HCT116 (cell line): ENCODE results near the gene PMEPA1. TPM values are rescaled to one million over a fixed set of nuclear protein-coding genes. Genes with fewer than 3 reads are reported as not detected.

ENCODE experiments used
- ATAC-seq: fragments of 200-7000 bp; cut with Tn5 transposase; 2 replicates; pipeline ENCODE4 v1.9.1; 2020; ENCODE audit warnings: mild to moderate bottlenecking, moderate library complexity
- BruUV-seq: library from RNA; stranded (reverse); fragments of 400-500 nt; replicated peaks from 2 replicates; lab custom pipeline; 2021; lab: Mats Ljungman, UMichigan
- CTCF ChIA-PET: fragments of 300-600 bp; sonication (Branson Sonifier 250); formaldehyde crosslinking; loops from one replicate; lab custom pipeline; 2021; ENCODE audit warnings: antibody characterized with exemption; lab: Charles Lee
- POLR2A ChIA-PET: fragments of 300-600, 350-600 bp; sonication (Branson Sonifier 250); formaldehyde crosslinking; loops from one replicate; lab custom pipeline; 2021; ENCODE audit warnings: antibody characterized with exemption; lab: Charles Lee
- RAD21 ChIA-PET, 2 experiments: fragments of 300-600 bp; sonication (Branson Sonifier 250); formaldehyde crosslinking; loops; one replicate each; lab custom pipeline; 2023; ENCODE audit warnings: low total read pairs in 2 of 2; ENCODE audit not compliant: uncharacterized antibody in 2 of 2, unreplicated experiment in 2 of 2, low non-redundant PET in 1 of 2; lab: Charles Lee
- DNase-seq: peaks from one replicate; pipeline ENCODE4 v3.0.0-alpha.2; 2010; ENCODE audit warnings: low read depth, low spot score
- H2AFZ ChIP-seq: fragments of 200-600 bp; shearing (Covaris generic), sonication (generic); 2 replicates; pipeline ENCODE4 v1.6.1; 2017; ENCODE audit warnings: low read depth, mixed run types, mixed read lengths, antibody characterized with exemption, low read length; ENCODE audit not compliant: poor library complexity, severe bottlenecking
- H3K27ac ChIP-seq: 2 replicates; pipeline ENCODE4 v1.5.1; 2012; ENCODE audit warnings: low read depth, low read length
- H3K27me3 ChIP-seq: fragments of 200-600 bp; sonication (generic); 2 replicates; pipeline ENCODE4 v1.6.1; 2016; ENCODE audit warnings: mixed run types, low read length, mixed read lengths; ENCODE audit not compliant: insufficient read depth
- H3K36me3 ChIP-seq, 2 experiments: fragments of 200-500 bp in 1 of 2; fragments of 200-600 bp in 1 of 2; sonication (Bioruptor generic) in 1 of 2; sonication (generic) in 1 of 2; 2 replicates each; pipeline versions ENCODE4 v1.5.1 to v1.6.1; 2014 to 2016; ENCODE audit warnings: low read length in 2 of 2, inconsistent platforms in 1 of 2, mixed read lengths in 1 of 2, mixed run types in 1 of 2; ENCODE audit not compliant: insufficient read depth in 2 of 2, control insufficient read depth in 1 of 2
- H3K4me1 ChIP-seq, 2 experiments: fragments of 200-600 bp in 1 of 2; sonication (generic) in 1 of 2; 2 replicates each; pipeline versions ENCODE4 v1.5.1 to v1.6.1; 2012 to 2017; ENCODE audit warnings: low read length in 2 of 2, inconsistent platforms in 1 of 2, mild to moderate bottlenecking in 1 of 2, mixed read lengths in 1 of 2, mixed run types in 1 of 2, moderate library complexity in 1 of 2; ENCODE audit not compliant: insufficient read depth in 2 of 2, control insufficient read depth in 1 of 2
- H3K4me2 ChIP-seq: fragments of 200-600 bp; sonication (generic); 2 replicates; pipeline ENCODE4 v1.6.1; 2017; ENCODE audit warnings: mixed run types, low read length, mixed read lengths
- H3K4me3 ChIP-seq, 2 experiments: fragments of 200-600 bp in 1 of 2; sonication (generic) in 1 of 2; replicated peaks in 1 of 2; 2 replicates each; pipeline ENCODE4 v1.5.1; 2011 to 2016; ENCODE audit warnings: low read length in 2 of 2, control low read depth in 1 of 2, low read depth in 1 of 2, mild to moderate bottlenecking in 1 of 2, mixed read lengths in 1 of 2, mixed run types in 1 of 2
- H3K79me2 ChIP-seq: fragments of 200-600 bp; sonication (generic); 2 replicates; pipeline ENCODE4 v1.6.1; 2017; ENCODE audit warnings: mild to moderate bottlenecking, mixed run types, low read length, moderate library complexity, mixed read lengths; ENCODE audit not compliant: insufficient read depth
- H3K9ac ChIP-seq: fragments of 200-600 bp; sonication (generic); 2 replicates; pipeline ENCODE4 v1.6.1; 2016; ENCODE audit warnings: low read length, mixed read lengths
- H3K9me2 ChIP-seq: fragments of 200-600 bp; sonication (generic), shearing (Covaris generic); 2 replicates; pipeline ENCODE4 v1.6.1; 2017; ENCODE audit warnings: mixed run types, mild to moderate bottlenecking, moderate library complexity; ENCODE audit not compliant: insufficient read depth
- H3K9me3 ChIP-seq, 2 experiments: fragments of 200-500 bp in 1 of 2; fragments of 200-600 bp in 1 of 2; sonication (Bioruptor generic) in 1 of 2; sonication (generic) in 1 of 2; 2 replicates each; pipeline ENCODE4 v1.6.1; 2014 to 2017; ENCODE audit warnings: low read length in 2 of 2, mixed read lengths in 2 of 2, inconsistent platforms in 1 of 2, low read depth in 1 of 2, mild to moderate bottlenecking in 1 of 2, mixed run types in 1 of 2, moderate library complexity in 1 of 2; ENCODE audit not compliant: control insufficient read depth in 1 of 2, insufficient read depth in 1 of 2
- H4K20me1 ChIP-seq: fragments of 200-600 bp; sonication (generic), shearing (Covaris generic); 2 replicates; pipeline ENCODE4 v1.6.1; 2017; ENCODE audit warnings: mixed run types, mild to moderate bottlenecking, moderate library complexity; ENCODE audit not compliant: insufficient read depth
- CBX3 ChIP-seq: IDR thresholded peaks from 2 replicates; pipeline ENCODE4 v1.6.1; 2012; ENCODE audit warnings: low read depth
- CEBPB ChIP-seq: IDR thresholded peaks from 2 replicates; pipeline ENCODE4 v1.6.1; 2012; ENCODE audit warnings: low read depth
- EGR1 ChIP-seq: IDR thresholded peaks from 2 replicates; pipeline ENCODE4 v1.6.1; 2012; ENCODE audit warnings: low read depth
- ELF1 ChIP-seq: IDR thresholded peaks from 2 replicates; pipeline ENCODE4 v1.6.1; 2012; ENCODE audit warnings: low read depth, borderline replicate concordance
- EZH2phosphoT487 ChIP-seq: fragments of 200-600 bp; IDR thresholded peaks from 2 replicates; pipeline ENCODE4 v1.6.1; 2018; ENCODE audit warnings: antibody characterized with exemption, borderline replicate concordance
- FOSL1 ChIP-seq: IDR thresholded peaks from 2 replicates; pipeline ENCODE4 v1.6.1; 2012; ENCODE audit warnings: low read depth
- JUND ChIP-seq: IDR thresholded peaks from 2 replicates; pipeline ENCODE4 v1.6.1; 2012
- POLR2AphosphoS5 ChIP-seq: IDR thresholded peaks from 2 replicates; pipeline ENCODE4 v1.6.1; 2011; ENCODE audit warnings: mild to moderate bottlenecking, low read depth, low read length, moderate library complexity
- RAD21 ChIP-seq: IDR thresholded peaks from 2 replicates; pipeline ENCODE4 v1.6.1; 2012; ENCODE audit warnings: low read depth, mild to moderate bottlenecking
- SIN3A ChIP-seq: IDR thresholded peaks from 2 replicates; pipeline ENCODE4 v1.6.1; 2012; ENCODE audit warnings: low read depth
- SP1 ChIP-seq: IDR thresholded peaks from 2 replicates; pipeline ENCODE4 v1.6.1; 2012; ENCODE audit warnings: low read depth
- TCF7L2 ChIP-seq: IDR thresholded peaks from 2 replicates; pipeline ENCODE4 v1.7.0; 2011; ENCODE audit warnings: borderline replicate concordance, inconsistent platforms; ENCODE audit not compliant: insufficient read depth, insufficient read length; ENCODE audit errors: extremely low read depth
- ZNF274 ChIP-seq: fragments of 200-500 bp; sonication (Bioruptor generic); IDR thresholded peaks from 2 replicates; pipeline ENCODE4 v1.6.1; 2014; ENCODE audit warnings: mild to moderate bottlenecking, low read depth, low read length, inconsistent platforms
- intact Hi-C: fragments of 100-400 bp; cut with micrococcal nuclease; formaldehyde crosslinking; loops from 2 replicates; pipeline ENCODE4 v1.10.0; 2022
- total RNA-seq: library from RNA; stranded (reverse); gene quantifications from one replicate; pipeline ENCODE4 v1.2.1, GENCODE V29; 2021; ENCODE audit not compliant: unreplicated experiment
- TF ChIP-seq, protein P1 (sequence below): IDR thresholded peaks from 2 replicates; pipeline ENCODE4 v1.6.1; 2011; ENCODE audit warnings: mild to moderate bottlenecking, low read length, moderate library complexity; ENCODE audit not compliant: insufficient replicate concordance; ENCODE audit errors: extremely low read depth
- TF ChIP-seq, protein P2 (sequence below): IDR thresholded peaks from 2 replicates; pipeline ENCODE4 v1.6.1; 2012

The PMEPA1 gene
- total RNA-seq, 1 experiment from 2014 or later, result 0.64 TPM

GRCh38 chr20:57723816-57724215 lies 14.0 kb upstream of the PMEPA1 start:
- CTCF ChIA-PET, result no interaction called here
- DNase-seq (no peak), ATAC-seq (no peak)
- no peak overlapping the region for H3K4me3 ChIP-seq
- no peaks in the 10 kb centered on the region for H3K9me2 ChIP-seq
- H3K9ac ChIP-seq, result no peak overlapping the region
- H3K4me1 ChIP-seq, result peaks cover 0 to 3% of the 10 kb centered on the region in 2 experiments; a peak in 2 of 4 replicates
- H3K36me3 ChIP-seq, result no peaks in the 10 kb centered on the region
- POLR2A ChIA-PET, result no interaction called here
- no peaks in the 10 kb centered on the region for H3K79me2 ChIP-seq
- H3K27ac ChIP-seq, result no peak overlapping the region
- no peak overlapping the region for H3K4me2 ChIP-seq
- RAD21 ChIA-PET, result no interaction called here
- no peak overlapping the region for H2AFZ ChIP-seq
- H3K27me3 ChIP-seq, result peaks cover 76% of the 10 kb centered on the region
- H4K20me1 ChIP-seq, result no peaks in the 10 kb centered on the region
- no TSS peak for BruUV-seq
- TF ChIP-seq ELF1 (no peak), EZH2phosphoT487 (no peak), JUND (no peak), POLR2AphosphoS5 (no peak), TCF7L2 (no peak), SP1 (no peak), EGR1 (no peak), SIN3A (no peak), RAD21 (no peak), CEBPB (no peak), FOSL1 (no peak), CBX3 (no peak), ZNF274 (no peak)
- TF ChIP-seq, protein P1, sequence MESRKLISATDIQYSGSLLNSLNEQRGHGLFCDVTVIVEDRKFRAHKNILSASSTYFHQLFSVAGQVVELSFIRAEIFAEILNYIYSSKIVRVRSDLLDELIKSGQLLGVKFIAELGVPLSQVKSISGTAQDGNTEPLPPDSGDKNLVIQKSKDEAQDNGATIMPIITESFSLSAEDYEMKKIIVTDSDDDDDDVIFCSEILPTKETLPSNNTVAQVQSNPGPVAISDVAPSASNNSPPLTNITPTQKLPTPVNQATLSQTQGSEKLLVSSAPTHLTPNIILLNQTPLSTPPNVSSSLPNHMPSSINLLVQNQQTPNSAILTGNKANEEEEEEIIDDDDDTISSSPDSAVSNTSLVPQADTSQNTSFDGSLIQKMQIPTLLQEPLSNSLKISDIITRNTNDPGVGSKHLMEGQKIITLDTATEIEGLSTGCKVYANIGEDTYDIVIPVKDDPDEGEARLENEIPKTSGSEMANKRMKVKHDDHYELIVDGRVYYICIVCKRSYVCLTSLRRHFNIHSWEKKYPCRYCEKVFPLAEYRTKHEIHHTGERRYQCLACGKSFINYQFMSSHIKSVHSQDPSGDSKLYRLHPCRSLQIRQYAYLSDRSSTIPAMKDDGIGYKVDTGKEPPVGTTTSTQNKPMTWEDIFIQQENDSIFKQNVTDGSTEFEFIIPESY, result no peak
- TF ChIP-seq, protein P2, sequence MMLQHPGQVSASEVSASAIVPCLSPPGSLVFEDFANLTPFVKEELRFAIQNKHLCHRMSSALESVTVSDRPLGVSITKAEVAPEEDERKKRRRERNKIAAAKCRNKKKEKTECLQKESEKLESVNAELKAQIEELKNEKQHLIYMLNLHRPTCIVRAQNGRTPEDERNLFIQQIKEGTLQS, result no peak
- no peaks in the 10 kb centered on the region for H3K9me3 ChIP-seq
- intact Hi-C loops, result no loop called here
